ENCODE data around the gene HLA-DPA1. TPM values are rescaled to one million over a fixed set of nuclear protein-coding genes. Genes with fewer than 3 reads are reported as not detected.
"Not testable (repeated sequence)": the region's sequence is repeated elsewhere in the genome, so short reads cannot be mapped to it uniquely, and the experiment has no call there.

Gene HLA-DPA1
- total RNA-seq, 1 donor from 2014 or later: 141 TPM

DNA sequence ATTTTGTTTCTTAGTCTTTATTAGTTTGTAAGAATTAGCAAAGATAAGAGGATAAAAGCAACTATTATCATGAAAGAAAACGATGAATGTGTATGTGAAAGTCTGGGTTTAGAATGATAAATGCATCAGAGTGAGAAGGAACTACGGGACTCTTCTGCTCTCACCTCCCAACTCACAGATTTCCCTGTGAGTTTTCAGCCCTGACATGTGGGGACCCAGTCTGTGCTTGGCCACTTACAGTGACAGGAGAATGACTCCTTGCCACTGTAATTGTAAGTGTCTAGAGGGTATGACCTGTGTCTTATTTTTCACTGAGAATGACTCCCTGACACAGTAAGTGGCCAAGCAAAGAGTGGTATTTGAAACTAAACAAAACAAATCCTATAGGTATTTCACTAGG is 2.5 kb downstream of the HLA-DPA1 start:
- DNase-seq (ENCODE audit: low spot score) (no peak), ATAC-seq (no peak)
- intact Hi-C loops (cut with DNase I): no loop called here

DNA sequence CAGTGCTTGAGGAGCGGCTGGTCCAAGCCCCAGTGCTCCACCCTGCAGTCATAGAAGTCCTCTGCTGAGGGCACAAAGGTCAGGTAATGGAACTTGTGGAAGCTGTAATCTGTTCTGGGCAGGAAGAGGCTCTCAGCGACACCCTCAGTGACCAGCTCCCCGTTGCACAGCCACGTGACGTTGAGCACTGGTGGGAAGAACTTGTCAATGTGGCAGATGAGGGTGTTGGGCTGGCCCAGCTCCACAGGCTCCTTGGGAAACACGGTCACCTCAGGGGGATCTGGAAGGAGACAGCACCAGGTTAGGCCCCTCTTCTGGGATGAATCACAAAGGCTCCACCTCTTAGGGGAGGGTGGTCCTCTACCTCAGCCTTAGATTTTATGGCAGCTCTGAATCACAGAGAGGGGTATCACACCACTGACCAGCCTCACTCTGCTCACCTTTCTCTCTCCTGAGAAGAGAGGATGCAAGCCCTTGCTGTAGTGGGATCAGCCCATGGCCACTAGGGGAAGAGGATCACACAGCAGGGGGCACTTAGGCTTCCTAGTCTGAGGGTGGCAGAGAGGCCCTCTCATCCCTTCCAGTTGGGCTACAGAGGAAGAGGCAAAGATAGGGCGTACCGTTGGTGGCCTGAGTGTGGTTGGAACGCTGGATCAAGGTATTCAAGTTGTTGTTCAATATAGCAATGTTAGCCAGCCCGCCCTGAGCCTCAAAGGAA is 4.3 kb downstream of the HLA-DPA1 start:
- intact Hi-C loops (cut with DNase I): no loop called here
- ATAC-seq (no peak), DNase-seq (ENCODE audit: low spot score) (no peak)

DNA sequence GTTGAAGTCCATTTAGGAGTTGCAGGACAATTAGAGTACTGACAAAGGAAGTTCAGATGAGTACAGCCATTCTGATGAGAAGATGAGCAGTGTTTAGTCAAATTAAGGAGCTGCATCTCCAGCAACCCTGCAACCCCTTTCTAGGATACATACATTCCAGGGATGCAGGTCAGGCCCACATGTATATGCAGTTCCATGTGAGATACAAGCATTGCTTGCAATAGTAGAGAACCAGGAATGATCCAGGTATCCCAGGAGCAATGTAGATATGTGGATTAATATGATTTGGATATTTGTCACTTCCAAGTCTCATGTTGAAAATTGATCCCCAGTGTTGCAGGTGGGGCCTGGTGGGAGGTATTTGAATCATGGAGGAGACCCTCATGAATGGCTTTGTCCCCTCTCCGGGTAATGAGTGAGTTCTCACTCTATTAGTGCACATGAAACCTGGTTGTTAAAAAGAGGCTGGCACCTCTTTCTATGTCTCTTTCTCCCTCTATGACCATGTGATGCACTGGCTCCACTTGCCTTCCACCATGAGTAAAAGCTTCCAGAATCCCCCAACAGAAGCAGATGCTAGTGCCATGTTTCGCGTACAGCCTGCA is 6.4 kb downstream of the HLA-DPA1 start:
- ATAC-seq (no peak), DNase-seq (ENCODE audit: low spot score) (no peak)
- intact Hi-C loops (cut with DNase I): no loop called here

DNA sequence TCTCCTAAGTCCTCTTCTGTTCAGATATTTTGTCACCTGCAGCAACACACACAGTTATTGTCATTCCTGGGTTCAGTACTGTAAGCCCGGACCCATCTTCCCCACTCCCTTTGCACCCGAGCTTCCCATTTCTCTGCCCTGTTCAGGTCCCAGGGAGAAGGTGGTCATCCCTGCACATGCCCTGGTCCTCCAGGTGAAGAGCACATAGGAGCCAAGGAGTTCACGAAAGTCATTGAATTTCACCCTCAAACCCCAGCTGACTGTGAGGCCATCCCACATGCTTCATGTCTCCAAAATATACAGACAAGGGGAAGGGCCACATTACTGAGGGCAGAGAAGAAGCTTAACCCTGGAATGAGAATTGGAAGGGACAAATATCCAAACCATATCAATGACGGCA is 8.1 kb downstream of the HLA-DPA1 start:
- ATAC-seq: no peak
- intact Hi-C loops (cut with DNase I): no loop called here

DNA sequence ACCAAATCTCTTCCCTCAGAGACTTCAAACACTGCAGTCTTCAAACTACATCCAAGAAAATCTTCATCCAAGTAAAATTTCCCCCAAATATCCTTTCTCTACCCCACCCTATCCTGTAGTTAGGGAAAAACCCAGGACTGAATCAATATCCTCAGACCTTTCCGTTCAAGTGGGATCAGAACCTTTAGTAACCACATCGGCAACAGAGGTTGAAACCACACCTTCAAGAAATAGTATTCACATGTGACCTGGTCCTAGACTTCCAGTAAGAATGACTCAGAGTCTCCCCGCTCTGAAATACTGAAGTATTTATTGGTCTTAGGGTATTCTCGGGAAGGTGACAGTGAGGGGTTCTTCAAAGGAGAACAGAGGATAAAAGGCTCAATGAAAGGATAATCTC is 8.7 kb downstream of the HLA-DPA1 start:
- ATAC-seq: no peak
- DNase-seq (ENCODE audit: low spot score): no peak

More for the DNA sequence above, 8.1 kb downstream of the HLA-DPA1 start:
- DNase-seq (ENCODE audit: low spot score): no peak

DNA sequence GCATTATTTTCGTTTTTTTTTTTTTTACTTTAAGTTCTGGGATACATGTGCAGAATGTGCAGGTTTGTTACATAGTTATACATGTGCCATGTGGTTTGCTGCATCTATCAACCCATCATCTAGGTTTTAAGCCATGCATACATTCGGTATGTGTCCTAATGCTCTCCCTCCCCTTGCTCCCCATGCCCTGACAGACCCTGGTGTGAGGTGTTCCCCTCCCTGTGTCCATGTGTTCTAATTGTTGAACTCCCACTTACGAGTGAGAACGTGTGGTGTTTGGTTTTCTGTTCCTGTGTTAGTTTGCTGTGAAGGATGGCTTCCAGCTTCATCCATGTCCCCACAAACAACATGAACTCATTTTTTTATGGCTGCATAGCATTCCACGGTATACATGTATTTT is 10.0 kb downstream of the HLA-DPA1 start:
- intact Hi-C loops (cut with DNase I): not testable (repeated sequence)

More for the DNA sequence above, 8.7 kb downstream of the HLA-DPA1 start:
- intact Hi-C loops (cut with DNase I): no loop called here

DNA sequence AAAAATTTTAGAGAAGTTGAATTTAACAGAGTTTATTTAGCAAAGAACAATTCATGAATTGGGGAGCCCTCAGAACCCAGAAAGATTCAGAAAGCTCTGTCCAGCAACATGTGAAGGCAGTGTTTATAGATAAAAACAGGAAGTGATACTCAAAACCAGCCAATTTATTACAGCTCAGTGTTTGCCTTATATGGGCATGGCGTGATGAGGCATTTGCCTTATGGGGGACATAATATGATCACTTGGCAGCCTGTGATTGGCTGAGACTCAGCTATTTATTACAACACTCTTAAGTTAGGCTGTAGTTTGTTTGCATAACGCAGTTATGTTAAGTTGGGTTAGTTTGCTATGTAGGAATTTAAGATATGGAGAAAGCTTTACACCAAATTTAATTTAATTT is 11.5 kb downstream of the HLA-DPA1 start:
- ATAC-seq: peak; percentile 45
- DNase-seq (ENCODE audit: low spot score): no peak
- intact Hi-C loops (cut with DNase I): no loop called here

More for the DNA sequence above, 10.0 kb downstream of the HLA-DPA1 start:
- DNase-seq (ENCODE audit: low spot score); ATAC-seq: not testable (repeated sequence)

DNA sequence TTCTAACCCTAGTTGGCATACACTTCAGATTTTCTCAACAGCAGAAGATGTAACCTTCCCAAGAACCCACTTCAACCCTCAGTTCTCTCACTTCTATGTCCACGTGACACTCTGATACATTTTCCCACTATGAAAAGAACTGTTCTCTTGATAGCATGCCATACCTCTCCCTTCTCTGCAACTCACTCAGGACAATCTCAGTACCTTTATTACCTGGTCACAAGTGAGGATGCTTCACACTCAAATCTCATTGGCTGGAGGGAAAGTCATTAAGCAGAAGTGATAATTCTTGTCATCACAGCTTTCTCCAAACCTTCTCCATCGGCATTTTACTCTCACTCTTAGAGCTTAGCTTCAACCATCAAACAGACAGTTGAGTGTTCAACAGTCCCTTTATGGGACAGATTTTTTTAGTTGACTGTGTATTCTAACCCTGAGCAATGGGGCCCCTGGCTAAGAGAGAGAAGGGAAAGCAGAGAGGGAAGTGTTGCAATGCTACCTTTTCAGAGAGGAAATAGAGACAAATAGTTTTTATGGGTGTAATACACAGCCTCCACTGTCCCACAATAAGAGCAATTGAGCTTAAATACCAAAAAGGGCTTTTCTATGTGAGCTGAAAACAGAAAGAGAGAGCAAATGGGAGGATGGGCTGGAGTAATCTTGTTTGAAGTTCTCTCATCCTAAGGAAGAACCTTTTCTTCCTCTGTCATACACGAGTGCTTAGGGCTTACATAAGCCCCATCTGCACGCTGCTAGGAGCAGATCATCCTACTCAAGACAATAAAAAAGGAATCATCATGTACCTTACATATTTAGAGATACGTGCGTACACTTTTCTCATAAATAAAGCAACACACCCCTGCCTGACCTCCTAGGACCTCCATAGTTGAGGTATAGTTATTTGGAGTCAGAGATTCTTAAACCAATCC is 16.0 kb downstream of the HLA-DPA1 start:
- no peak for ATAC-seq
- intact Hi-C loops (cut with DNase I): no loop called here
- no peak for DNase-seq (ENCODE audit: low spot score)

DNA sequence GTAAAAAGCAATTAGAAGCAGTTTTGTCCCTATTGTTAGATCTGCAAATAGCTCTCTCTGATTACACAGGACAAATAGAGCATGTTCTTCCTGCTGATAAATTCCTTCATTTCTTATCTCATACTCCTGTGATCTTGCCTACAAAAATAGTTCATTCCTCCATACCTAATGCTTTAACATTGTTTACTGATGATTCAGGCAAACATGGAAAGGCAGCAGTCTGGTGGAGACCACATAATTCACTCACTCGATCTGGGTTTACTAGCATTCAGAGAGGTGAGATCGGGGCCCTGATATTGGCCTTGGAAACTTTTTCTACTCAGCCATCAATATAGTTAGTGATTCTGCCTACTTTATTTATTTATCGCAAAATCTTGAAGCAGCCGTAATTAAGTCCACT is 20.2 kb downstream of the HLA-DPA1 start:
- ATAC-seq: no peak
- DNase-seq (ENCODE audit: low spot score): no peak
- intact Hi-C loops (cut with DNase I): no loop called here

DNA sequence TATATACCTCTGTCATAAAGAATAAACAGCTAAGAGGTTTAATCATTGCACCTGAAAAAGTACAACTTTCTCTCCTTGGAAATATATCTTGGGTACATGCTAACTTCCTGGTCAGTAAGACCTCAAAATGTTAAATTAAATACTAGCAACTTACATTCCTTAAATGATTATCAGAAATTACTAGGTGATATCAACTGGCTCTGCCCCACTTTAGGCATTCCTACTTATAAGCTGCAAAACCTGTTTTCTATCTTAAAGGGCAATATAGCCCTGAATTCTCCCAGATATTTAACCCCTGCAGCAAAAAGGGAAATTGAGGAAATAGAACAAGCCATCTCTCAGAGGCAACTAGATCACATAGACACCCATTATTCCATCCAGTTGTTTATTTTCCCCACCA is 20.8 kb downstream of the HLA-DPA1 start:
- ATAC-seq (no peak), DNase-seq (ENCODE audit: low spot score) (no peak)
- intact Hi-C loops (cut with DNase I): no loop called here

DNA sequence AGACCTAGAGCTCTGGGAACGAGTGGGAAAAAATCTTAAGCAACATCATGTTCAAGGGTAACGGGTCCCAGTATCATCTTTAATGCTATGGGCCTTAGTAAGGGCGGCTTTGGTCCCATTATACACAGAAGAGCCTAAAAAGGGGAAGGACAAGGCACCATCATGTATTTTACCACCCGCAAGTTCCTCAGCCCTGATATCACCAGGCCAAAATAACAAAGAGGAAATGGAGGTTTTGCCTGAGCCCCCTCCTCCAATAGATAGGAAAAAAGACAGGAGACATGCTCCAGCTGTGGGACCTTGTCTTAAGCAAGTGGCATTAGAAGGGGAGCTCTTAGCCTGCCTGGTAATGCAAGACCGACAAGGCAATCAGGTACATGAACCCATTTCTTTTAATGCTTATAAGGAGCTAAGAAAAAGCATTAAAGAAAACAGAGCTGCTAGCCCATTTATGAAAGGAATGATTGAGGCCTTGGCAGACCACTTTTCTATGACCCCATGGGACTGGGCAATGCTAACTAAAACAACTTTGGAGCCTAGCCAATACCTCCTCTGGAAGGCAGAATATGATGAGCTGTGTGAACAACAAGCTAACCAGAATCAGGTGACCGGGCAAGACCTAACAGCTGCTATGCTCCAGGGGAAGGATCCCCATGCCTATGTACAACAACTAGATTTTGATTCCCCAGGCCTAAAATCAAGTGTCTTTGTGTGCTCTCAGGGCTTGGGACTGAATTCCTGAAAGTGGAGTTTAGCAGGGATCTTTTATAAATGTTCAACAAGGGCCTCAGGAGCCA is 23.2 kb downstream of the HLA-DPA1 start:
- no peak for DNase-seq (ENCODE audit: low spot score)
- intact Hi-C loops (cut with DNase I): no loop called here
- no peak for ATAC-seq

DNA sequence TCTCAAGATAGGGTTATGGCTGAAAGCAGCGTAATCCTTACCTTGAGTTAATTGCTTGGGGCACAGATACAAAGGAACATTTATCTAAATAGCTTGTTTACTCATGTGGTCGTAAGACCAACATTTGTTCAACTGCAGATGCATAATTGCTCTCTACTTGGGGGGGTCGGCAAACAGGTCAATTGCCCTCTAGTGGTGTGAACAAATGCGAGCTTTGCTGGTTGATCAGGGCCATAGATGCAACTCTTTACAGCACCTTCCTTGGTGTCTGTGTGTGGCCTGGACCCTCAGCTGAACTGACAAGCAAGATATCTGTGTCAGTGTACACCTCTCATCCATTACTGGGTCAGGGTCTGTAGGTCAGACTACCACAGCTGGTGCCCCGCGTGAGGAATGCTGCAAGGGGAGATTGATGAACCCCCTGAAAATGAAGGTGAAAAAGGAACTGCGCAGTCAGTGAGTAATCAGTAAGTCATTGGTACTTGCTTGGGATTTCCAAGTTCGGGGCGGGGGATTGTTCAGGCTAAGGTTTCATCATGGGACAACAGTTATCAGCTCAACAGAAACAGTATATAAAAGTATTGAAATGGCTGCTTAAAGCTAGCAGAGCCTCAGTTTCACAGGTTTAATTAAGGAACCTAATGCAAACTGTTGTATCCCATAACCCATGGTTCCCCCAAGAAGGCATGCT is 24.0 kb downstream of the HLA-DPA1 start:
- DNase-seq (ENCODE audit: low spot score): no peak
- ATAC-seq: no peak
- intact Hi-C loops (cut with DNase I): no loop called here

DNA sequence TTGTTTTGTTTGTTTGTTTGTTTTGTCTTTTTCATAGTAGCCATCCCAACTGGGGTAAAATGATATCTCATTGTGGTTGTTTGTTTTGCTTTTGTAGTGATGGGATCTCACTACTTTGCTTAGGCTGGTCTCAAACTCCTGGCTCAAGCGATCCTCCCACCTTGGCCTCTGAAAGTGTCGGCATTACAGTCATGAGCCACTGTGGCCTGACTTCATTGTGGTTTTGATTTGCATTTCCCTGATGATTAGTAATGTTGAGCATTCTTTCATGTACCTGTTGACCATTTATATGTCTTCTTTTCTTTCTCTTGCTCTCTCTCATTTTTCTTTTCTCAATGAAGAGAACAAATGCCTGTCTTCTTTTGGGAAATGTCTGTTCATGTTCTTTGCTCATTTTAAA is 33.3 kb downstream of the HLA-DPA1 start:
- DNase-seq (ENCODE audit: low spot score) (no peak), ATAC-seq (no peak)
- intact Hi-C loops (cut with DNase I): no loop called here

DNA sequence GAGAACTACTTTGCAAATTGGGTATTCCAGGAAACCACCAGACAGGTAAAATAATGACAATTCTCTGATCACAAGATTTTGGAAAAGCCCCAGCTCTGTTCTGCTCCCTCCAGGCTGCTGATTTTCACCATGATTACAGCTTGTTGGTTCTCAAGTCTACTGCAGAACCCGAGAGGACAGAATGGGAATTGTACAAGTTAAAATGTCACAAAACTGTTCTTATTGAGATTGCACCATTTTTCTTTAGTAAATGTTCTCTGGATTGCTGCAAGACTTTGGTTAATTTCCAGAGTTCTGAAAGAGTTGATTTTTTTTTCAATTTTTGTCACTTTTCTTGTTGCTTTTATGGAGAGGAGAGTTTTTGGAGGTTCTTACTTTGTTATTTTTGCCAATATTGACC is 36.9 kb downstream of the HLA-DPA1 start:
- DNase-seq (ENCODE audit: low spot score) (no peak), ATAC-seq (no peak)
- intact Hi-C loops (cut with DNase I): no loop called here

DNA sequence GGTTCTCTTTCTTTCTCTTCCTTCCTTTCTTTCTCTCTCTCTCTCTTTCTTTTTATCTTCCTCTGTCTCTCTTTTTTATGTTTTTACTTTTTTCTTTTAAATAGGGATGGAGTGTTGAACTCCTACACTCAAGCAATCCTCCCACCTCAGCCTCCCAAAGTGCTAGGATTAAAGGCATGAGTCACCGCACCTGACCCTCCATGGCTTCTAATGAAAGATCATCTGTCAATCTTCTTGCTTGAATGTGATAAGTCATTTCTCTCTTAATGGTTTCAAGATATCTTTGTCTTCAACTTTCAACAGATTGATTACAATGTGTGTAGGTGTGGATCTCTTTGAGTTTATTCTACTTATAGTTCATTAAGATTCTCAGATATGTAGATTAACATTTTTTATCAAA is 38.9 kb downstream of the HLA-DPA1 start:
- DNase-seq (ENCODE audit: low spot score) (no peak), ATAC-seq (no peak)
- intact Hi-C loops (cut with DNase I): no loop called here

DNA sequence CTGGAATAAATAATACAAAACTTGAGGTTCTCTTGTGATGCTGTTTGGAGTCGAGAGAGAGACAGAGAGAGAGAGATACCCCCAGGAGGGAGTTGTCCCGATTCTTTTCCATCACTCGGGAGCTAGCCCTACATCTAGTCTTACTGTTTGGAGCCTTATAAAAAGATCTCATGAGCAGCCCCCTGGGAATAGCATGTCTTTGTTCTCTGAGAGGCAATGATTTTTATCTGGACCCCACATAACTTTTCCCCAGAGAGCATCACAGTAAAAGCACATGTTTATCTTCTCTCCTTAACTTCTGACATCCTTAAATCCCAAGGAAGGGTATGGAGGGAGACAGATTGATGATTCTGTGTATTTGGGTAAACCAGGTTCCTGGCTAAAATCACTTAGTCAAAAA is 43.2 kb downstream of the HLA-DPA1 start:
- ATAC-seq: no peak
- intact Hi-C loops (cut with DNase I): no loop called here
- no peak for DNase-seq (ENCODE audit: low spot score)

DNA sequence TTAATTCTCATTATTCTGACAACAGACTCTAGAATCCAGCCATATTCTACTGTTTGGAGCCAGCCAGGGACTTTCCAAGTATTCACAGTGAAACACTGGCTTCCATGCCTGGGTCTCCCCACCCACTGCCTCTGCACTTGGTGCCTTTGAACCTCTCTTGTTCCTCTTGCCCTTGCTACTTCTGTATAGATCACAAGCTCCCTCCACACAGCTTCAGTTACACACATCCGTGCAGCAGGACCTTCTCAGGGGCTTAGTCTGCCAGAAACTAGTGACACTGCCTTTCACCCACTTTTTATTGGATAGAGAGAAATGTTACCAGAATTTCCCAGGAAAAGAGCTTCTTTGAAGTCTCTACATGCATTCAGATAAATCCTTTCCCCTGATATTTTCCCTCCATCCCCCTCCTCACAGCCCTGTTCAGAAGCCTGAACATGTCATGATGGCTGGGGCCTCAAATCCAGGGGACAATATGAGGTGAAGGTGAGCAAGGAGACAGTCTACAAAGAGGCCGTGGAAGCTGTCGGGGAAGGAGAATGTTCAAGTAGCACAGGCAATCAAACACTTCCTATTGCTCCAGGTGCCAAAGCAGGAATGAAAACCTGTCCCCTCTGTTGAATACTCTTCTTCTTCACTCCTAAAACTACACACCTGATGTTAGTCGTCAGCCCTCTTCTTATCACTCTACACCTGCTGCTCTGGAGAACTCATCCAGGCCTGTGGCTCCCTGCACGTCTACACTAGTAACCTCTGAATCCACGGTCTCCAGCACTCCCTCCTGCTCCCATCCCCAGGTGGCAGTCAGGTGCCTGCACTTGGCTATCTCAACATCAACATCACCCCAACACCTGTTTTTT is 43.9 kb downstream of the HLA-DPA1 start:
- DNase-seq (ENCODE audit: low spot score) (no peak), ATAC-seq (peak; percentile 93)
- intact Hi-C loops (cut with DNase I): no loop called here
